ENCODE data around the gene DAPK1.

Gene DAPK1

GRCh38 chr9:87497604-87498045 is at the start of gene DAPK1:
DAPK1 (plus strand) TSS chr9:87497867; CDS start chr9:87499078, 1,211 bp downstream.
- DNase-seq: no peak

GRCh38 chr9:87451149-87451548 is 46.5 kb upstream of the DAPK1 start:
- no peak for DNase-seq

GRCh38 chr9:87455407-87455806 is 42.3 kb upstream of the DAPK1 start:
- no peak for DNase-seq

- DNase-seq: no peak
Measured at GRCh38 chr9:87461256-87461655, 36.4 kb upstream of the DAPK1 start.

- DNase-seq: no peak
Measured at GRCh38 chr9:87464110-87464991, 33.3 kb upstream of the DAPK1 start.

- no peak for DNase-seq
Measured at GRCh38 chr9:87464992-87465378, 32.7 kb upstream of the DAPK1 start.

GRCh38 chr9:87465816-87466215 is 31.9 kb upstream of the DAPK1 start:
- no peak for DNase-seq

- no peak for DNase-seq
Measured at GRCh38 chr9:87467187-87467586, 30.5 kb upstream of the DAPK1 start.

GRCh38 chr9:87469793-87470465 is 27.7 kb upstream of the DAPK1 start:
- DNase-seq: no peak

- DNase-seq: no peak
Measured at GRCh38 chr9:87471746-87472145, 25.9 kb upstream of the DAPK1 start.

GRCh38 chr9:87475463-87475862 is 22.2 kb upstream of the DAPK1 start:
- no peak for DNase-seq

GRCh38 chr9:87478226-87478992 is 19.3 kb upstream of the DAPK1 start:
- no peak for DNase-seq

- DNase-seq: no peak
Measured at GRCh38 chr9:87479801-87480201, 17.9 kb upstream of the DAPK1 start.

- no peak for DNase-seq
Measured at GRCh38 chr9:87481890-87482855, 15.5 kb upstream of the DAPK1 start.

GRCh38 chr9:87490225-87490624 is 7.4 kb upstream of the DAPK1 start:
- no peak for DNase-seq

GRCh38 chr9:87490907-87491306 is 6.8 kb upstream of the DAPK1 start:
- DNase-seq: no peak

GRCh38 chr9:87491523-87491922 is 6.1 kb upstream of the DAPK1 start:
- DNase-seq: no peak

- no peak for DNase-seq
Measured at GRCh38 chr9:87492642-87493041, 5.0 kb upstream of the DAPK1 start.

- no peak for DNase-seq
Measured at GRCh38 chr9:87494970-87495471, 2.6 kb upstream of the DAPK1 start.

GRCh38 chr9:87497080-87497603 is 525 bp upstream of the DAPK1 start:
- no peak for DNase-seq

GRCh38 chr9:87498046-87498810 is 561 bp downstream of the DAPK1 start:
- no peak for DNase-seq

All from NCI-H2107 (cell line).